Sciatic nerve (tissue), 2 donors: ENCODE data around the gene NUMBL. TPM values are rescaled to one million over a fixed set of nuclear protein-coding genes. Genes with fewer than 3 reads are reported as not detected.
A peak's percentile ranks its signal among the peaks of the same experiment; 100 is the strongest.

Experiments used
- ATAC-seq: fragments of 200-7000 bp; cut with Tn5 transposase; one replicate; pipeline ENCODE4 v1.9.1; 2020; ENCODE audit warnings: mild to moderate bottlenecking, moderate library complexity
- DNase-seq: peaks from one replicate; pipeline ENCODE4 v3.0.0-alpha.2; 2020; ENCODE audit warnings: low spot score
- intact Hi-C: fragments of 100-400 bp; cut with DNase I; formaldehyde crosslinking; loops from one replicate; pipeline ENCODE4 v1.14.2; 2022
- total RNA-seq: library from RNA; stranded (reverse); fragmentation: NEBNext Ultra II Directional; extraction: Animal tissue kit (Norgen Biotek cat#: 25700); gene quantifications from one replicate; pipeline ENCODE4 v1.2.1, GENCODE V29; 2021
- donor health status: DM: no; HTN: no; CAD: no.
- donor health status: DM: no; HTN: no; CAD: no.

Gene NUMBL
- total RNA-seq, 1 donor from 2014 or later: 123 TPM

- DNase-seq (no peak), ATAC-seq (no peak)
- intact Hi-C loops: no loop called here
These were observed 2.8 kb upstream of the NUMBL start for GRCh38 chr19:40693150-40693788.

- no peak for DNase-seq
- intact Hi-C loops: no loop called here
- no peak for ATAC-seq
These were observed 1.7 kb upstream of the NUMBL start for GRCh38 chr19:40692212-40692551.

GRCh38 chr19:40691421-40692211 is 1.2 kb upstream of the NUMBL start:
- intact Hi-C loops: no loop called here
- ATAC-seq: no peak
- DNase-seq: peak; percentile 79

GRCh38 chr19:40690693-40691420 is 406 bp upstream of the NUMBL start:
- intact Hi-C loops: no loop called here
- ATAC-seq: peak; percentile 82
- peak; percentile 99 for DNase-seq

GRCh38 chr19:40689339-40690049 is 957 bp downstream of the NUMBL start:
- ATAC-seq (no peak), DNase-seq (peak; percentile 70)
- intact Hi-C loops: loop anchor here (2.0 kb wide), 1 partner anchor 23 kb away; no protein-coding TSS in a partner anchor

GRCh38 chr19:40688987-40689338 is 1.5 kb downstream of the NUMBL start:
- ATAC-seq: no peak
- intact Hi-C loops: loop anchor here (2.0 kb wide), 1 partner anchor 24 kb away; no protein-coding TSS in a partner anchor
- DNase-seq: no peak

- no peak for ATAC-seq
- DNase-seq: no peak
- intact Hi-C loops: loop anchor here (2.0 kb wide), 1 partner anchor 24 kb away; no protein-coding TSS in a partner anchor
These were observed 2.1 kb downstream of the NUMBL start for GRCh38 chr19:40688309-40688708.

- intact Hi-C loops: loop anchor here (2.0 kb wide), 1 partner anchor 25 kb away; no protein-coding TSS in a partner anchor
- DNase-seq (peak; percentile 94), ATAC-seq (peak; percentile 78)
These were observed 2.9 kb downstream of the NUMBL start for GRCh38 chr19:40687525-40688016.

- no peak for ATAC-seq
These were observed 3.4 kb downstream of the NUMBL start for GRCh38 chr19:40686882-40687524.

GRCh38 chr19:40685563-40685962 is 4.9 kb downstream of the NUMBL start:
- DNase-seq: no peak
- intact Hi-C loops: no loop called here
- ATAC-seq: no peak

More at GRCh38 chr19:40686882-40687524, 3.4 kb downstream of the NUMBL start:
- intact Hi-C loops: no loop called here
- peak; percentile 71 for DNase-seq

- no peak for ATAC-seq
- no peak for DNase-seq
- intact Hi-C loops: no loop called here
These were observed 5.4 kb downstream of the NUMBL start for GRCh38 chr19:40685016-40685526.

- DNase-seq (no peak), ATAC-seq (no peak)
- intact Hi-C loops: no loop called here
These were observed 6.2 kb downstream of the NUMBL start for GRCh38 chr19:40684280-40684679.

GRCh38 chr19:40683437-40683836 is 7.0 kb downstream of the NUMBL start:
- intact Hi-C loops: no loop called here
- ATAC-seq (no peak), DNase-seq (no peak)

GRCh38 chr19:40682431-40682964 is 8.0 kb downstream of the NUMBL start:
- intact Hi-C loops: no loop called here
- no peak for ATAC-seq

GRCh38 chr19:40681039-40681438 is 9.4 kb downstream of the NUMBL start:
- ATAC-seq (no peak), DNase-seq (no peak)
- intact Hi-C loops: no loop called here

More at GRCh38 chr19:40682431-40682964, 8.0 kb downstream of the NUMBL start:
- no peak for DNase-seq

- DNase-seq: no peak
- ATAC-seq: no peak
- intact Hi-C loops: no loop called here
These were observed 13.3 kb downstream of the NUMBL start for GRCh38 chr19:40677156-40677555.

- DNase-seq (no peak), ATAC-seq (no peak)
- intact Hi-C loops: no loop called here
These were observed 16.2 kb downstream of the NUMBL start for GRCh38 chr19:40674291-40674690.

GRCh38 chr19:40673397-40673796 is 17.1 kb downstream of the NUMBL start:
- intact Hi-C loops: no loop called here
- ATAC-seq (no peak), DNase-seq (no peak)
